ENCODE data around the gene SPECC1L. TPM values are rescaled to one million over a fixed set of nuclear protein-coding genes. Genes with fewer than 3 reads are reported as not detected.
"Not testable (repeated sequence)": the region's sequence is repeated elsewhere in the genome, so short reads cannot be mapped to it uniquely, and the experiment has no call there.

Gene SPECC1L
- total RNA-seq, 2 donors from 2014 or later = 23.1 to 26.0 TPM

GRCh38 chr22:24289114-24289513 lies 18.5 kb downstream of the SPECC1L start:
- no peak for DNase-seq
- no peak overlapping the region for H3K4me3 ChIP-seq
- peaks cover 76% of the 10 kb centered on the region for H3K4me1 ChIP-seq
- H3K27me3 ChIP-seq = no peaks in the 10 kb centered on the region
- H3K36me3 ChIP-seq (replicated peaks in 1 of 2; ENCODE audit: insufficient read depth in 1 of 2, low read depth in 2 of 2) = no peaks in the 10 kb centered on the region
- H3K9me3 ChIP-seq = no peaks in the 10 kb centered on the region
- peak; percentile 59 for ATAC-seq
- intact Hi-C loops (cut with DNase I) = no loop called here
- TF ChIP-seq POLR2A (IDR thresholded peaks at IDR 0.05) (no peak), CTCF (IDR thresholded peaks at IDR 0.05) (no peak)
- 12 to 25% methylated on average over 4 of the region's 4 CpGs for WGBS, 2 donors
- peak overlapping the region in 3 of 4 donors; percentile 20 to 61 (median 41) for H3K27ac ChIP-seq

- Histone ChIP-seq H3K9me3 (no peaks in the 10 kb centered on the region), H3K36me3 (replicated peaks in 1 of 2; ENCODE audit: insufficient read depth in 1 of 2, low read depth in 2 of 2) (no peaks in the 10 kb centered on the region), H3K27me3 (no peaks in the 10 kb centered on the region), H3K27ac (peak overlapping the region in 3 of 4 donors; percentile 23 to 61 (median 46)), H3K4me1 (peaks cover 82% of the 10 kb centered on the region), H3K4me3 (no peak overlapping the region)
- 39 to 46% methylated on average over 4 of the region's 4 CpGs for WGBS, 2 donors
- no peak for ATAC-seq
- TF ChIP-seq POLR2A (IDR thresholded peaks at IDR 0.05) (no peak), CTCF (IDR thresholded peaks at IDR 0.05) (no peak)
- no peak for DNase-seq
- intact Hi-C loops (cut with DNase I) = no loop called here
Measured at GRCh38 chr22:24289741-24290163, 19.1 kb downstream of the SPECC1L start.

- Histone ChIP-seq H3K27ac (peak overlapping the region in 1 of 4 donors; percentile 61), H3K9me3 (no peaks in the 10 kb centered on the region), H3K4me3 (no peak overlapping the region), H3K36me3 (replicated peaks in 1 of 2; ENCODE audit: insufficient read depth in 1 of 2, low read depth in 2 of 2) (no peaks in the 10 kb centered on the region), H3K4me1 (peaks cover 83% of the 10 kb centered on the region), H3K27me3 (no peaks in the 10 kb centered on the region)
- no peak for TF ChIP-seq CTCF (IDR thresholded peaks at IDR 0.05)
- TF ChIP-seq POLR2A (IDR thresholded peaks at IDR 0.05) = no peak
- intact Hi-C loops (cut with DNase I) = no loop called here
- no peak for ATAC-seq
- DNase-seq = no peak
Measured at GRCh38 chr22:24290459-24290858, 19.8 kb downstream of the SPECC1L start.

GRCh38 chr22:24291515-24292201 lies 21.0 kb downstream of the SPECC1L start:
- H3K27ac ChIP-seq = peak overlapping the region in 1 of 4 donors; percentile 61
- no peak for DNase-seq
- no peaks in the 10 kb centered on the region for H3K36me3 ChIP-seq (replicated peaks in 1 of 2; ENCODE audit: insufficient read depth in 1 of 2, low read depth in 2 of 2)

GRCh38 chr22:24292202-24292830 lies 21.7 kb downstream of the SPECC1L start:
- 93 to 100% methylated on average over 1 to 2 of the region's 3 CpGs for WGBS, 2 donors
- H3K9me3 ChIP-seq; intact Hi-C loops (cut with DNase I); ATAC-seq; DNase-seq; H3K27me3 ChIP-seq; H3K4me3 ChIP-seq; H3K36me3 ChIP-seq (replicated peaks in 1 of 2; ENCODE audit: insufficient read depth in 1 of 2, low read depth in 2 of 2): not testable (repeated sequence)
- Histone ChIP-seq H3K4me1 (peaks cover 66% of the 10 kb centered on the region), H3K27ac (peak overlapping the region in 1 of 4 donors; percentile 61)

More at GRCh38 chr22:24291515-24292201, 21.0 kb downstream of the SPECC1L start:
- Histone ChIP-seq H3K4me1 (peaks cover 71% of the 10 kb centered on the region), H3K9me3 (no peaks in the 10 kb centered on the region), H3K4me3 (no peak overlapping the region), H3K27me3 (no peaks in the 10 kb centered on the region)
- intact Hi-C loops (cut with DNase I) = no loop called here
- no peak for ATAC-seq
- TF ChIP-seq POLR2A (IDR thresholded peaks at IDR 0.05) (no peak), CTCF (IDR thresholded peaks at IDR 0.05) (no peak)
- WGBS, 2 donors = 80 to 88% methylated on average over 3 of the region's 3 CpGs

- peaks cover 41% of the 10 kb centered on the region for H3K4me1 ChIP-seq
- H3K27ac ChIP-seq; DNase-seq; ATAC-seq; intact Hi-C loops (cut with DNase I); H3K36me3 ChIP-seq (replicated peaks in 1 of 2; ENCODE audit: insufficient read depth in 1 of 2, low read depth in 2 of 2); H3K27me3 ChIP-seq; H3K4me3 ChIP-seq; H3K9me3 ChIP-seq: not testable (repeated sequence)
- 42 to 50% methylated on average over 1 of the region's 1 CpG for WGBS, 2 donors
Measured at GRCh38 chr22:24294913-24295312, 24.3 kb downstream of the SPECC1L start.

GRCh38 chr22:24298497-24299155 lies 28.0 kb downstream of the SPECC1L start:
- H3K27ac ChIP-seq; intact Hi-C loops (cut with DNase I); H3K27me3 ChIP-seq; H3K4me3 ChIP-seq; H3K9me3 ChIP-seq; DNase-seq; ATAC-seq; H3K36me3 ChIP-seq (replicated peaks in 1 of 2; ENCODE audit: insufficient read depth in 1 of 2, low read depth in 2 of 2): not testable (repeated sequence)
- 66 to 89% methylated on average over 3 to 4 of the region's 4 CpGs for WGBS, 2 donors
- H3K4me1 ChIP-seq = peaks cover 32% of the 10 kb centered on the region

Data from body of pancreas (tissue), 4 donors.